GM19351 (cell line): ENCODE results near the gene THSD8.
"Not testable (repeated sequence)": the region's sequence is repeated elsewhere in the genome, so short reads cannot be mapped to it uniquely, and the experiment has no call there.

Experiments used
- ATAC-seq: cut with Tn5 transposase; IDR thresholded peaks from one replicate; pipeline ENCODE4 v1.9.1; 2021; ENCODE audit warnings: mild to moderate bottlenecking, moderate library complexity; ENCODE audit not compliant: unreplicated experiment

THSD8 gene

DNA sequence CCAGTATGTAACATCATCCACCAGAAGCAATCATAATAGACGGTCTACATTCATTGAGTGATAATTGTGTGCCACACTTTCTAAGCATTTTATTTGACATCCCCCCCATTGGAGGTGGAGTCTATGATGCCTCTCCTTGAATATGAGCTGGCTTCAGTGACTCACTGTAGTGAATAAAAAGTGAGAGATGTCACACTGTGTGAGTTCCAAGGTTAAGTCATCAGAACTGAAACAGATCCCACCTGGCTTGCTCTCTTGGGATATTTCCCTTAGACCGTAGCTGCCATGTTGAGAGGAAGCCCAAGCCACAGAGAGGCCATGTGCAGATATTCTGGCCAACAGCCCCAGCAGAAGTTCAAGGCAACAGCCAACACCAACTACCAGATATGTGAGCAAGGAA is 19.9 kb downstream of the THSD8 start:
- ATAC-seq = no peak

GRCh38 chr19:12825254-12826131 is 23.6 kb downstream of the THSD8 start:
- ATAC-seq = no peak

DNA sequence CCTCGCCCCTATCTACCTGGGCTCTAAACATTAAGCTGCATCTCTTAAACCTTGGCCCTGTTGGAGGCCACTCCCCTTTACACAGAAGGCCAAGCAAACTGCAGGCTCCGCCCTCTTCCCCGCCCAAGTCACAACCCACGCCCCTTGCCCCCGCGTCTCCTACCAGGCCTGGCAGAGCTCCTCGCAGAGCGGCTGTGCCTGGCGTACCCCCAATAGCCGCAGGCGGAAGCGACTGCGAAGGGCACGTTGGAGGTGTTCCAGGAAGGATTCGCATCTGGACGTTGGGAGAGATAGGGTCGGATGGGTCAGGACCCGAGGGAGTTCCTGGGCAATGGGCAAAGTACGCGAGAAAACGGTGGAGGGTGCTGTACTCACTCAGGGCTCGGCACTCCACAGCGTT is 26.6 kb downstream of the THSD8 start:
- no peak for ATAC-seq

GRCh38 chr19:12833418-12833737 is 31.5 kb downstream of the THSD8 start:
- ATAC-seq = no peak

GRCh38 chr19:12833738-12834565 is 32.1 kb downstream of the THSD8 start:
- ATAC-seq = no peak

GRCh38 chr19:12834566-12834943 is 32.7 kb downstream of the THSD8 start, which contains the start of gene RTBDN:
Gene RTBDN, minus strand, starts transcription at chr19:12834579. Its CDS starts 4,600 bp downstream, at chr19:12829979.
- ATAC-seq = no peak

- ATAC-seq = no peak
Observed at GRCh38 chr19:12834976-12835757, 33.3 kb downstream of the THSD8 start.

GRCh38 chr19:12836529-12836863 is 34.6 kb downstream of the THSD8 start:
- no peak for ATAC-seq

- ATAC-seq = no peak
Observed at GRCh38 chr19:12837225-12837624, 35.4 kb downstream of the THSD8 start.

DNA sequence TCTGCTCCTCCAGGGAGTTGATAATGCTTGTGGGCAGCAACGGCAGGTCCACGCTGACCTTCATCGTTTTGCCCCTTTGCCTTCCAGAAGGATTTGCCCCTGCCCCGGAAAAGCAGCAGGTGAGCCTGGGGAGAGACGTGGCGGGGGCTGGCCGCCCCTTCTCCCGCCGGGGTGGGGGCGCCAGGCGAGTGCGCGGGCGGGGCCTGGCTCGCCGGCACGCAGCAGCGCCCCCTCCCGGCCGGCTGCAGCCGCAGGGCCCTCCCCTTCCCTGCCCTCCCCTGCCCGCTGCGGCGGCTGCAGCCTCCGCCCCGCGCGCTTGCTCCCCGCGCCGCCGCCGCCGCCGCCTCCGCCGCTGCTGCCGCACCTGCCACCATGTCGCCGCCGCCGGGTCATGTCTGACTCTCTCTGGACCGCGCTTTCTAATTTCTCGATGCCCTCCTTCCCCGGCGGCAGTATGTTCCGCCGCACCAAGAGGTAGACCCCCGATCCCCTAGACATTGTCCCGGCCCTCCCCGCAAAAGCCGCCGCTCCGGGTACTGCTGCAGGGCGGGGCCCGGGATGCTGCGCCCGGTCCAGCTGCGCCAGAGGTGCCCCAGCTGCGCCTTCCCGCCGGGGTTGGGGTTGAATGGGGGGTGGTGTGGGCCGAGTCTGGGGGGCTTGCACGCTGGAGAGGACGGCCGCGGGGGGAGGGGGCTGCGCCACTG is 36.5 kb downstream of the THSD8 start, which contains the start of gene MAST1:
Gene MAST1 (plus strand): TSS at position 334 of the 704 bp plus-strand sequence. CDS start 58 bp downstream, at position 392.
- no peak for ATAC-seq

- no peak for ATAC-seq
Observed at GRCh38 chr19:12838886-12839756, 37.3 kb downstream of the THSD8 start.

DNA sequence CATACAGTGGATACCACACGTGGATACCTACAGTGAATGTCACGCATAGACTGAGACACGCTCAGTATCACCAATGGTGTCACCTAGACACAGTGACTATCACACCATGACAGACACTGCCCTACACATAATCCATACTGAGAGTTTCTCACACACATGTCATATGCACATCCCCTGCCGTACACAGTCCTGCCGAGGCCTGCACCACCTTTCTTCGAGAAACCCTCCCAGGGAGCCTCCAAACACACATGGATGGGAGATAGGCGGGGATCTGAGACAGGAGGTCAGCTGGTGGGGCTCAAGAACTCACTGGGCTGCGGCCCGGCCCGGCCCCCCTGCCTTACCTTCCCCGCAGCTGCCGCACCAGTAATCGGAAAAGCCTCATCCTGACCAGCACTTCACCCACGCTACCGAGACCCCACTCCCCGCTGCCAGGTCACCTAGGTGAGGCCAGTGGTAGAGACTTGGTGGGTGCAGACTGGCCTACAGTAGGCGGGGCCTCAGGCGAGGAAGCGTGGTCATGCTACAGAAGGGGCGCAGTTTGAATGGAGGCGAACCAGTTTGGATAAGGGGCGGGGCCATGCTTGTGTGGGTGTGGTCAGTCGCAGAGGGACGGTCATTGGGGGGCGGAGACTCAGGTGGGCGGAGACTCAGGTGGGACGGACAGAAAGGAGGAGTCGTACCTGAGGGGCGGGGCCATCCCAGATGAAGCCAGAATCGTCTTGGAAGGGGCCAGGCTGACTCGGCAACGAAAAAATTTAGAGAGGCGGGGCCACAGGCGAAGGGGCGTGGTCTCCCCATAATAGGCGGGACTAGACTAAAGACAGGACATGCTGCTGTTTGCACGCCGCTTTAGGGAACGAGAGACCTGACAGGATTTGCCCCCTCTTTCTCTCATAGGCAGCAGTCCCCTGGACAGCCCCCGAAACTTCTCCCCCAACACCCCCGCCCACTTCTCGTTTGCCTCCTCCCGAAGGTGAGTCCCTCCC is 38.5 kb downstream of the THSD8 start:
- ATAC-seq = no peak

DNA sequence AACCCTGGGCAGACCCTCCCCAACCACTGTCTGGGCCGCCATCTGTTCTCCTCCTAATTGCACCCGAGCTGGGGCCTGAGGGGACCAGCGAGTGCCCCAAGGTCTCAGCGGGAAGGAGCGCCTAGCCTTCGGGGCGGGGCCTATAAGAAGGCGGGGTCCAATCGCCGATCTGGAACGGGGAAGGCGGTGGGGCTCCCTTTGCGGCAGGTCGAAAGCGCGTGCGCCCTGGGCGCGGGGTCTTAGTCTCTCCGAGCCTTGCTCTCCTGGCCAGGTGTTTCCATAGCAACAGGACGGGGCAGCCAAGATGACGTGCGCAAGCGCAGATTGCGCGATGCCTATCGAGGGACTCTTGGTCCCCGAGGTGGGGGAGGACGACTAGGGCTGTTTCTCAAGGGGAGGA is 39.2 kb downstream of the THSD8 start:
- no peak for ATAC-seq

DNA sequence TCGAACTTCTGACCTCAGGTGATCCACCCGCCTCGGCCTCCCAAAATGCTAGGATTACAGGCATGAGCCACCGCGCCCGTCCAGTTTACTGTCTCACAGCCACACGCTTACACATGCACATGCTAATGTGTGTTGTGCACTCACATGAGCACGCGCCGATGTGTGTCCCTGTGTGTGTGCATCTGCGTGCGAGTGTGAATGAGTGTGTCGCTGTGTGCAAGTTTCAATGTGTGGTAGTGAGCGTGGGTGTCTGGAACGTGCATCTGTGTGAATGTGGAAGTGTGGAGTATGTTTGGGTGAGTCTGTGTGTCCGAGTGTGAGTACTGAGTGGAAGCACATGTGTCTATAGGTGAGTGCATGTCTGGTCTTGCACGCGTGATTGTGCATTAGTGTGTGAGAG is 40.6 kb downstream of the THSD8 start:
- ATAC-seq = no peak

DNA sequence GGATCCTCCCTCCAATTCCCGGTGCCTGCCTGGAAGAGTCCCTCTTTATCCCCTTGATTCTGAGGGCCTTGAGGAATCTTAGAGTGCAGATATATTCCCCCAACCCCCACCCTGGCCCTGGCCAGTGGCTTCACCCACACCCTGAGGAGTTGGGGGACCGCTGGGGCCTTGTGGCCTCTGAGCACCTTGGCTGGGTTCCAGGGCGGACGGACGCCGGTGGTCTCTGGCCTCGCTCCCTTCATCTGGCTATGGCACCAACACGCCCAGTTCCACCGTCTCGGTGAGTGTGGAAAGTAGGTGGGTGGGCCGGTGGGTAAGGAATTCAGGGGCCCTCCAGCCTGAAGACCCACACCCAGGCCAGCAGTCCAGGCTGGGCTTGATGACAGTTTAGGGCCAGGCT is 41.5 kb downstream of the THSD8 start:
- ATAC-seq = no peak

- no peak for ATAC-seq
Observed at GRCh38 chr19:12843999-12844732, 42.3 kb downstream of the THSD8 start.

DNA sequence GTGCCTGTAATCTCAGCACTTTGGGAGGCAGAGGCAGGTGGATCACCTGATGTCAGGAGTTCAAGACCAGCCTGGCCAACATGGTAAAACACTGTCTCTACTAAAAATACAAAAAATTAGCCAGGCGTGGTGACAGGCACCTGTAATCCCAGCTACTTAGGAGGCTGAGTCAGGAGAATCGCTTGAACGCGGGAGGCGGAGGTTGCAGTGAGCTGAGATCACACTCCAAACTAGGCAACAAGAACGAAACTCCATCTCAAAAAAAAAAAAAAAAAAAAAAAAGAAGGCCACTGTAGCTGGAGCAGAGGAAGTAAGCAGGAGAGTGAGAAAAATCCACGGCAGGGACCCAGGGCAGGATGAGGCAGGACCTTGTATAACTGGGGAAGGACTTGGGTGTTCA is 44.7 kb downstream of the THSD8 start:
- ATAC-seq = not testable (repeated sequence)
